Activated gamma-delta T cell (primary cell): ENCODE data around the gene PRSS56.

Experiments used
- DNase-seq: peaks from one replicate; lab custom pipeline; 2025; lab: John Stamatoyannopoulos, UW
- total RNA-seq, 2 donors: gene quantifications; one replicate each; lab custom pipeline; 2026; lab: John Stamatoyannopoulos, UW

The PRSS56 gene
- 0 reads per million in 2 donors for total RNA-seq

DNA sequence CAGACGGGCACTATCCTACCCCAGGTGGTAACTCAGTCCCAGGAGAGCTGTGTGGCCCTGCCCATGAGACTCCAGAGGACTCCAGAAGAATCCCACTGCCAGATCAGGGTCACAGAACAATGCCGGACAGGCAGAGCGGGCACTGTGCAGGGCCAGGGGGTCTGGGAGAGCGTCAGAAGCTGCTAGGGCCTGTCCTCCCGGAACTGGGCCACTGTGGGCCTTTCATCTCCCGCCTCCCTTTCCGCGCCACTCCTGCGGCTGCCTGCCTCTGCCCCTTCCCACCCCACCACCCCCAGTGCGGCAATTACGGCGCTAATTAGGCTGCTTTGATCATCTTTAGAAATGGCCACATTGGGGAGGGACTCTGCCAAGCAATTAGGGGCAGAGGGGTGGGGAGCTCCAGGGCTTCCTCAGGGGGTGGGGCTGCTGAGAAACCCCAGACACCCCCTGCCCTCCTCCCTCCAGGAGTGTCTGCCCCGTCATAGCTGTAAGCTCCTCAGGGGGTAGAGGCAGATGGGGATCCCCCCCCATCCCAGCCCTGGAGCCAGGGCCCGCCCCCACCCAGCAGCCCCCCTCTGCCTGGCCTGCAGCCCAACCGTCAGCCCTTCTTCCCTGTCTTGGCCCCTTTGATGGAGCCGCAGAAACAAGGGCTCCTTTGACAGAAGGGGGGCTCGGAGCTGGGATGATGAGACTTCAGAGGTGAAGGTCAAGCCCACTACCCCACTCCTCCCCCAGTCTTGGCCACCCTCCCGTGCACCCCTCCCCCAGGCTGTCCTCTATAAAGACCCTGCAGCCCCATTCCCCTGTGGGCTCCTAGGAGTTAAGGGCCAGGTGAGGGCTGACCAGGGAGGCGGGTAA lies at the start of gene PRSS56:
TSS of gene PRSS56 (plus strand) at position 808 of the 858 bp plus-strand sequence. CDS start 211 bp downstream, outside the sequence.
- DNase-seq, result no peak

DNA sequence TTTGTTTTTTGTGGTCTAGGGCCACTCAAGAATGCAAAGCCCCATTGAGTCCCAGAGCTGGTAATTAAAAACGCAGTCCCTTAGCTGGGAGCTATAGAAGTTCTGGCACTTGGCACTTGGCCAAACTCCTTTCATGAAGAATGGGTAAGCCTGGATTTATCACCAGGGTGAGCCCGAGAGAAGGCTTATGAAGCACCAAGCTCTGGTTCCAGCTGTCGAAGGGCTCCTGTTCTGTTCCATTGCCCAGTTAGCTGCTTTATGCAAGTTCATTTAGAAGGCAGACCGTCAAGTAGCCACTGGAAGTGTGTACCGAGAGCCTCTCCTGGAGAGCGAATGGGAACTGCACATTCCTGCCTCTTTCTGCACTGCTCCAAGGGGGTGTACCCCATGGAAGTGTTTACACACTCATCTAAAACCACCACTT lies 46.7 kb upstream of the PRSS56 start:
- DNase-seq, result no peak

DNA sequence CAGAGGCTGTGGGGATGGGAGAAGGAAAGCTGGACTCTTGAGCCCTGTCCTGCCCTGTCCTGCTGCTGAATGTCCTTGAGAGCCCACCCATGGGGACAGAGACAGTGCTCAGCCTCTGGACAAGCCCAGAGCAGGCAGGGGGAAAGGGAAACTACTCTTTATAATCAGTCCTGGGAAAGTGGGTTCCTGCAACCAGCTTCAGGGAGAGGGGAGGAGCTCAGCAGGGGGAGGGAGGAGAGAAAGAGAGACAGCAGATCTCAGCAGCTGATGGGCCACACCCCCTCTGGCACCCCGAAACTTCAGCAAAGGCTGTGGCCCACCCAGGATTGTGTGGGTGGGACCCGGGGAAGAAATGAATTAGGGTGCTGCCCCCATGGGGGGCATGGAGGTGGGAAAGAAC lies 44.1 kb upstream of the PRSS56 start:
- no peak for DNase-seq

DNA sequence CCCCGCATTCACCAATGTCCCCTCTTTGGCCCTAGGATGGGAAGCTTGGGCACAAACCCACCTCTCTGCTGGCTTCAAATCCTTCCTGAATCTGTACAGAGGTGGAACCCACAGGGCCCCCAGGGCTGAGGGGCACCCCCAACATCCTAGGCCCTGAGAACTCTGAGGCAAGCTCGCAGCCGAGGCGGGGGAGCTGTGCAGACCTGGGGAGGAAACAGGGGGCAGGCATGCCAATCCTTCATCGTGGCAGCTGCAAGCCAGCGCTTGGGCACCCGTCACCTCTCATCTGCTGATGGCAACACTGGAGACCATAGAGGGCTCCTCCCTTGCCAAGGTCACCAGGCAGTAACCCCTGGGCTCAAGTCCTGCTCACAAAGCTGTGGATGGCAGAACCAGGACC lies 43.4 kb upstream of the PRSS56 start:
- DNase-seq, result no peak

DNA sequence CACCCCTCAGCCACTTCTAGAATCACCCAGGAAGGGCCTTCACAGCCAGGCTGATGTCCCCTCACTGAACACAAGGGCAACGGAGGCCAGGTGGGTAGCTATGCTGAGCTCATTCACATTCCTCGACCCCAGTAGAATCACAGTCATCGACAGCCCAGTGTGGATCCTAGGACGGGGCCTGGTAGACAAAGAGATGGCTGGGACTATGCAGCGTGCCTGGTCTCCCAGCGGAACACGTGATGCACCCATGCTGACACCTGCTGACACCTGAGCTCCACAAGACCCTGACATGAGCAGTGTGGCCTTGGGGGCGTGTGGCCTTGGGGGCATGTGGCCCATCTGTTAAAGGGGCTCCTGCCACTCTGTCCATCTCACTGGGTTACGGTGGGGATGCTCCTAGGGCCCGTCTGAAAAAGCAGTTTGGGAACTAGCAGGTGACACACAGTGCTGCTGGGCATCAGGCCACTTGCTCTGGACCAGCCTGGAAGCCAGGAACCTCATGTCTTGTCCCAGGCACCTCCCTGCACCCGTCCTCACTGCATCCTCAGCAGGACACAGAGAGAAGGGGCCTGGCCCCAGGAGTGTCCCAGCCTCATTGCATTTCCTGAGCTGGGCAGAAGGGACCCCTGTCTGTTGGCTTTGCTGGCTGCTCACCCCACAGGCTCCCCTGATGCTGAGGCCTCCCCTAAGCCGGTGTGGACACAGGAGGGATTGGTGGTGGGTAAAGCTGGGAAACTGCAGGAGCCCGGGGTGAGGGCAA lies 42.3 kb upstream of the PRSS56 start:
- no peak for DNase-seq

GRCh38 chr2:232478571-232479340 lies 41.4 kb upstream of the PRSS56 start:
- DNase-seq, result no peak

GRCh38 chr2:232479341-232480200 lies 40.6 kb upstream of the PRSS56 start:
- DNase-seq, result no peak

DNA sequence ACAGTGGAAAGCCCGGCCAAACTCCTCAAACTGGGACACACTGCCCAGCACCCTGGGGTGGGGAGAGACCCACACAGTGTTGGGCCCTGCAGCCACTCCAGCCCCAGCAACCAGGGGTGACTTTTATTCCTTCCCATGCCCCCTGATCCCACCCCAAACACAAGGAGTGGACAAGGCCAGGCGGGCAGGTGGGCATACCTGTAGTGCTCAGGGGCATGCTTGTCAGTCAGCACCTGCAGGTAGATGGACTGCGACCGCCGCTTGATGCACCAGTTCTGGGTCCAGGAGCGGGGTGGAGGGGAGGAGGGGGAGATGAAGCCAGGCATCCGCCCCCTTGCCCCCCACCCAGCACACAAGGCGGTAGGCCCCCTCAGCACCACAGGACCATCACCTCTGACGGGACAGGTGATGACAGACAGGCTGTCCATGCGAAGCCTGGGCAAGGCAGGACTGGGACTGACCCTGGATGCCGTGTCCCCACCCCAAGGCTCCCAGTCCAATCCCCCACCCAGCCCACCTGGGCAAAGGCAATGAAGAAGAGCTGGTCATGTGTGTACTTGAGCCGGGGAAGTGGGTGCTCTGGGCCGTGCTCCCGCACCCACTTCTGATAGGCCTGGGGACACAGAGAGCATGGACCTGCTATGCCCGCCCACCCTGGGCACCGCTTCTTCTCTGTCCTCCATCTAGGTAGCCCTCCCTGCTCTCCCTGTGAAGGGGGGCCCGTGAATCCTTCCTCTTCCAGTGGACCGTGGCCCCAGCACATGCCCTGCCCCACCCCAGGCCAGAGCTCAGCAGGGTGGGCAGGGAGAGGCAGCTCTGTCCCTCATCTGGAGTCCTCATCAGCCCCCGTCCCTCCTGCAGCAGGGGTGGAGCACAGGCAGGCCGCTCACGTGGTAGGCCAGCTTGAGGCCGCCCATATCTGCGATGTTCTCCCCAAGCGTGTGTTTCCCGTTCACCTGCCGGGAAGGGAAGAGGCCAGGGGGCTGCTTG lies 39.7 kb upstream of the PRSS56 start:
- no peak for DNase-seq

DNA sequence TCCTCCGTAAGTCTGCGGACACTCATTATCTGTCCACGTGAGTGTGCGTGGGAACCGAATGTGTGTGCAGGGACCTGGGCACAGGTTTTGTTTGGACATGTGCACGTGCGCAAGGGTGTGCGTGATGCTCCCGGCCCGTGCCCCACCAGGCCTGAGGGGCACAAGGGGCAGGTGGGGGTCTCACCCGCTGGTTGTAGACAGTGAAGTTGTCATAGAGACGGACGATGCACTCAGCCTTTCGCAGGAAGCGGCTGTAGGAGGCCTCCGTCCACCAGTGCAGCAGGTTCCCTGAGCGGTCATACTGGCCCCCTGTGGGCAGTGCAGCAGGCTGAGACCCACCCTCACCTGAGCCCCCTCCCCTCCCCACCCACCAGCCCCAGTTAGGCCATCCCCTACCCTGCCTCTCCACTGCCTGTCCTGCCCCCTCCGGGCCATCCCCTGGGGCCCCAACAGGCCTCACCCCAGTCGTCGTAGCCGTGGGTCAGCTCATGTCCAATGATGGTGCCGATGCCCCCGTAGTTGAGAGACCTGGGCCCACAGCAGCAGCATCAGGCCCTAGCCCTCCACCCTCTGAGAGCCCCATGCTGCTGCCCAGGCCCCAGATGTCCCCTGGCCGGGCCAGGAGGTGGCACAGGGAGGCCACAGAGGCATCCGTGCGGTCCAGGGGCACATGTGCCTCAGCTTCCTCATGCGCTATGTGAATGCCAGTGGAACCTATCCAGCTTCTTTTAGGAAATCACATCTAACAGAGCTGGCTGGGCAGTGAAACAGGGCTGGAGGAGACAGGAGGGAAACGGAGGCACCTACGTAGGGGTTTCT lies 38.7 kb upstream of the PRSS56 start:
- DNase-seq, result no peak

- no peak for DNase-seq
These were observed 37.6 kb upstream of the PRSS56 start for GRCh38 chr2:232482301-232483238.

GRCh38 chr2:232483311-232483922 lies 36.8 kb upstream of the PRSS56 start:
- DNase-seq, result no peak

- no peak for DNase-seq
These were observed 36.1 kb upstream of the PRSS56 start for GRCh38 chr2:232483923-232484627.

DNA sequence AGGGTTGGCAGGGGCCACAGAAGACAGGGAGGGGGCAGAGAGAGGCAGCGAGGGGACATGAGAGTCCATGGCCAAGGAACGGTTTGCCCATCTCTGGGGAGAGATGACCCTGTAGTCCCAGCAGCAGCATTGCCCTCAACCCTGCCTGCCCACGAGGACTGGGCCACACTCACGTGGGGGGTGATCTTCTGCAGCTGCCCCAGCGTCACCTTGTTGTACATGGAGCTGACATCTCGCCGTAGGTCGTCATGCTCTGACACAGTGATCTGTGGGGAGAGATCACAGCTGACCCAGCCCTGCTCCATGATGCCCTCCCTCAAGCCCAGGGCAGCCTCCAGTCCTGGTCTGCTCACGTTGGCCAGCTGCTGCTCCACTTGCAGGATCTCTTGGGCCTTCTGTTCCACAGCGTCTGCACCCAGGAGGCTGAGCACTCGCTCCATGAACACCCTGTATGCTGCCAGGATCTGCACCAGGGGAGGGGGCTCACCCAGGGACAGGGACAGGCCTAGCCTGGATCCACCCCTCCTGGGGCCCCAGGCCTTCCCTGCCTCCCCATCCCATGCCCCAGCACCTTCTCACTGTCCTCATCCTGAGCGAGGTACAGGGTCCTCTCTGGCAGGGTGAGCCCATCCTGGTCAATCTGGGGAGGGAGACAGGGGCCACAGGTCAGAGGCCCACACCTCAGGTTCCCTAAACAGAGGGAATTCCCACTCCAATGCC lies 35.4 kb upstream of the PRSS56 start:
- DNase-seq, result no peak

- DNase-seq, result no peak
These were observed 34.8 kb upstream of the PRSS56 start for GRCh38 chr2:232485348-232485756.

GRCh38 chr2:232485757-232486557 lies 34.2 kb upstream of the PRSS56 start:
- DNase-seq, result no peak
